Measurements from ENCODE around the gene SIK1. TPM values are rescaled to one million over a fixed set of nuclear protein-coding genes. Genes with fewer than 3 reads are reported as not detected.

The SIK1 gene
- total RNA-seq, 1 donor from 2014 or later, result 0.65 TPM

- DNase-seq (ENCODE audit: low spot score), result no peak
- Histone ChIP-seq H3K4me2 (no peak overlapping the region), H3F3A (ENCODE audit: low read depth) (no peaks in the 10 kb centered on the region), H3K4me3 (no peak overlapping the region), H3K79me2 (ENCODE audit: low read depth) (no peaks in the 10 kb centered on the region), H4K20me1 (ENCODE audit: low read depth) (no peaks in the 10 kb centered on the region), H3K9me3 (ENCODE audit: low read depth) (no peaks in the 10 kb centered on the region), H3K27ac (no peak overlapping the region), H3K27me3 (peaks cover under 1% of the 10 kb centered on the region), H3K36me3 (no peaks in the 10 kb centered on the region), H3K9ac (no peak overlapping the region), H3K4me1 (peaks cover 5% of the 10 kb centered on the region), H2AFZ (replicated peaks) (no peak overlapping the region)
- no peak for TF ChIP-seq EZH2 (IDR thresholded peaks at IDR 0.05)
- no peak for TF ChIP-seq CTCF (IDR thresholded peaks at IDR 0.05)
- no peak for TF ChIP-seq EZH2phosphoT487 (IDR thresholded peaks at IDR 0.05)
- Mint-ChIP-seq H3K27ac (peak overlapping the region; percentile 67), H3K4me1 (peaks cover 56% of the 10 kb centered on the region), H3K4me3 (no peak overlapping the region), H3K27me3 (ENCODE audit: insufficient read depth, low read depth) (peaks cover 13% of the 10 kb centered on the region), H3K36me3 (no peaks in the 10 kb centered on the region), H3K9me3 (no peaks in the 10 kb centered on the region)
Measured at GRCh38 chr21:43367859-43368258, 59.1 kb downstream of the SIK1 start.

- no peak overlapping the region for H3K4me3 Mint-ChIP-seq
- H3K27me3 Mint-ChIP-seq (ENCODE audit: insufficient read depth, low read depth), result peaks cover 13% of the 10 kb centered on the region
- H3K4me1 Mint-ChIP-seq, result peaks cover 61% of the 10 kb centered on the region
Measured at GRCh38 chr21:43367296-43367695, 59.6 kb downstream of the SIK1 start.

DNA sequence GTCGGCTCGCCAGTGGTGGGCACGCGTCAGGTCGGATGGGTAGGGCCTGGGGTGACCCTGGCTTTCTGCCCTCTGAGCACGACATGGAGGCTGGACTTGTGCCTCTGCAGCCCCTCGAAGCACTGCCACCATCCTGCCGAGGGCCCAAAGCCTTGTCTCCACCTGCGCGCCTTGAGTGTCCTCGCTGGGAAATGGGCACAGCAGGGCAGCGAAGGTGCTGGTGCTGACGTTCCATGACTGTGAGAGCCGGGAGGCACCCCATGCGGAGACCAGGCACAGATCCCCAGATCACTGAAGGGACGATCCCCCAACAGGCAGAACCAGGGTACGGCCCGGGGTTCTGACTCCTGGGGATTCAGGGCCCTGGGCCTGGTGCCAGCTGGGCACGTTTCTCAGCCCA lies 60.3 kb downstream of the SIK1 start:
- H3K4me1 ChIP-seq, result peaks cover 9% of the 10 kb centered on the region
- H3K9me3 ChIP-seq (ENCODE audit: low read depth), result no peaks in the 10 kb centered on the region
- H4K20me1 ChIP-seq (ENCODE audit: low read depth), result no peaks in the 10 kb centered on the region
- H3K9ac ChIP-seq, result no peak overlapping the region
- Mint-ChIP-seq H3K36me3 (no peaks in the 10 kb centered on the region), H3K27ac (no peak overlapping the region), H3K4me3 (no peak overlapping the region), H3K9me3 (no peaks in the 10 kb centered on the region), H3K27me3 (ENCODE audit: insufficient read depth, low read depth) (peaks cover 15% of the 10 kb centered on the region), H3K4me1 (peaks cover 66% of the 10 kb centered on the region)
- no peaks in the 10 kb centered on the region for H3F3A ChIP-seq (ENCODE audit: low read depth)
- H3K4me2 ChIP-seq, result no peak overlapping the region
- TF ChIP-seq EZH2 (IDR thresholded peaks at IDR 0.05), result no peak
- TF ChIP-seq EZH2phosphoT487 (IDR thresholded peaks at IDR 0.05), result no peak
- no peak for TF ChIP-seq CTCF (IDR thresholded peaks at IDR 0.05)
- H3K27ac ChIP-seq, result no peak overlapping the region
- no peaks in the 10 kb centered on the region for H3K36me3 ChIP-seq
- DNase-seq (ENCODE audit: low spot score), result no peak
- peaks cover 6% of the 10 kb centered on the region for H3K27me3 ChIP-seq
- no peak overlapping the region for H3K4me3 ChIP-seq
- H3K79me2 ChIP-seq (ENCODE audit: low read depth), result no peaks in the 10 kb centered on the region
- no peak overlapping the region for H2AFZ ChIP-seq (replicated peaks)

More at GRCh38 chr21:43367296-43367695, 59.6 kb downstream of the SIK1 start:
- Histone ChIP-seq H3K79me2 (ENCODE audit: low read depth) (no peaks in the 10 kb centered on the region), H3K27ac (no peak overlapping the region), H3K36me3 (no peaks in the 10 kb centered on the region), H4K20me1 (ENCODE audit: low read depth) (no peaks in the 10 kb centered on the region), H3F3A (ENCODE audit: low read depth) (no peaks in the 10 kb centered on the region), H3K4me1 (peaks cover 9% of the 10 kb centered on the region), H2AFZ (replicated peaks) (no peak overlapping the region), H3K9ac (no peak overlapping the region), H3K4me3 (no peak overlapping the region), H3K9me3 (ENCODE audit: low read depth) (no peaks in the 10 kb centered on the region), H3K27me3 (peaks cover 6% of the 10 kb centered on the region), H3K4me2 (no peak overlapping the region)
- Mint-ChIP-seq H3K36me3 (no peaks in the 10 kb centered on the region), H3K27ac (peak overlapping the region; percentile 14), H3K9me3 (no peaks in the 10 kb centered on the region)
- no peak for DNase-seq (ENCODE audit: low spot score)
- no peak for TF ChIP-seq EZH2phosphoT487 (IDR thresholded peaks at IDR 0.05)
- no peak for TF ChIP-seq CTCF (IDR thresholded peaks at IDR 0.05)
- no peak for TF ChIP-seq EZH2 (IDR thresholded peaks at IDR 0.05)

Data from neural progenitor cell (in vitro differentiated cells).